Heart right ventricle (tissue), 16 donors: Measurements from ENCODE around the gene NIPBL. TPM values are rescaled to one million over a fixed set of nuclear protein-coding genes. Genes with fewer than 3 reads are reported as not detected.

ENCODE experiments used
- ATAC-seq, 8 donors: fragments of 200-7000 bp; cut with Tn5 transposase; one replicate each; pipeline ENCODE4 v1.9.1; 2020; ENCODE audit warnings: mild to moderate bottlenecking in 8 of 8, moderate library complexity in 8 of 8, moderate number of reproducible peaks in 1 of 8
- DNase-seq, 2 donors: peaks; one replicate each; pipeline ENCODE4 v3.0.0-alpha.2; 2020
- H3K27ac ChIP-seq, 10 donors: fragments of 200-600 bp; sonication (generic) in 2 of 10; one replicate each; pipeline versions ENCODE4 v1.5.0 to v1.8.0; 2020 to 2022; ENCODE audit warnings: mild to moderate bottlenecking in 3 of 10
- H3K27me3 ChIP-seq, 7 donors: fragments of 200-600 bp; one replicate each; pipeline ENCODE4 v1.8.0; 2021 to 2022; ENCODE audit warnings: mild to moderate bottlenecking in 2 of 7
- H3K36me3 ChIP-seq, 9 donors: fragments of 200-600 bp; sonication (generic) in 1 of 9; one replicate each; pipeline versions ENCODE4 v1.5.0 to v1.8.0; 2020 to 2022; ENCODE audit warnings: mild to moderate bottlenecking in 2 of 9
- H3K4me1 ChIP-seq, 9 donors: fragments of 200-600 bp; sonication (generic) in 1 of 9; one replicate each; pipeline versions ENCODE4 v1.5.0 to v1.8.0; 2020 to 2022; ENCODE audit warnings: mild to moderate bottlenecking in 4 of 9
- H3K4me3 ChIP-seq, 10 donors: fragments of 200-600 bp; sonication (generic) in 2 of 10; one replicate each; pipeline versions ENCODE4 v1.5.0 to v1.8.0; 2020 to 2022; ENCODE audit warnings: mild to moderate bottlenecking in 7 of 10, moderate library complexity in 2 of 10
- H3K9me3 ChIP-seq, 11 donors: fragments of 200-600 bp in 10 of 11; sonication (generic) in 2 of 11; one replicate each; pipeline versions ENCODE4 v1.5.0 to v1.8.0; 2013 to 2022; ENCODE audit warnings: mild to moderate bottlenecking in 2 of 11, control low read depth in 1 of 11, moderate library complexity in 1 of 11
- CTCF ChIP-seq, 9 donors: fragments of 200-600 bp; sonication (generic) in 2 of 9; IDR thresholded peaks; one replicate each; pipeline versions ENCODE4 v1.5.0 to v1.8.0; 2021 to 2022; ENCODE audit warnings: antibody characterized with exemption in 9 of 9, mild to moderate bottlenecking in 5 of 9, moderate library complexity in 1 of 9
- WGBS, 2 donors: extraction: QIAGEN DNeasy Blood & Tissue Kit; methylation state at CpG; one replicate each; pipeline ENCODE4 v1.1.7; 2013; ENCODE audit warnings: inconsistent platforms in 1 of 2; 5-methylcytosine and 5-hydroxymethylcytosine counted together
- intact Hi-C, 10 donors: fragments of 100-400 bp; cut with DNase I; formaldehyde crosslinking; loops; one replicate each; pipeline versions ENCODE4 v1.11.1 to v1.14.2; 2022
- polyA plus RNA-seq, 2 donors: library from polyadenylated mRNA; stranded (reverse); fragments of 200-250 nt; gene quantifications; one replicate each; pipeline ENCODE4 v1.2.3, GENCODE V29; 2013
- total RNA-seq, 10 donors: library from RNA; stranded (reverse); fragmentation: NEBNext Ultra II Directional in 3 of 10; extraction: Animal tissue kit (Norgen Biotek cat#: 25700) in 3 of 10; gene quantifications; one replicate each; pipeline versions ENCODE4 v1.2.1 to v1.2.4, GENCODE V29; 2021 to 2023
- donor health status: Arrhythmogenic right ventricular cardiomyopathy.
- donor health status: ischemic (EF 13 %, LVEDD 7.1; RV severe dilation, severe dysfunction).
- donor health status: healthy with polysubstance abuse.
- donor health status: DM: no; HTN: yes; CAD: no.
- donor health status: DM: no; HTN: no; CAD: no.
- donor health status: ischemic (EF 25% LVEDD 6.9; RV normal size, moderate dysfunction).
- donor health status: ischemic (EF 25% LVEDD 5.7; RV mildly dilated, moderate dysfunction).
- donor health status: healthy.
- donor health status: DM: yes; HTN: yes; CAD: no.
- donor health status: Ischemic cardiomyopathy.
- donor health status: ischemic (EF 35%, LVEDD 5.7; RV mildly dilated, moderate dysfunction).
- donor health status: nonischemic (EF 11% LVEDD 7.7; RV severe dilation, severe dysfunction).
- donor health status: DM: yes; HTN: yes; CAD: no.
- donor health status: PGD.
- donor health status: ischemic (EF 29% LVEDD 5.4; RV normal size, mild dysfunction).
- donor health status: nonischemic (EF 23%, LVEDD 6.1; RV moderate dilation, normal function).

NIPBL gene
- total and polyA plus RNA-seq, 12 donors, result 9.9 to 52.3 (median 43.3) TPM

GRCh38 chr5:36934740-36935356 is 58.3 kb downstream of the NIPBL start:
- Histone ChIP-seq H3K9me3 (peaks cover 0 to 7% (median 0%) of the 10 kb centered on the region in 11 donors), H3K27me3 (no peaks in the 10 kb centered on the region), H3K36me3 (no peaks in the 10 kb centered on the region), H3K4me3 (no peak overlapping the region), H3K4me1 (peaks cover 0 to 78% (median 55%) of the 10 kb centered on the region in 9 donors), H3K27ac (no peak overlapping the region)
- TF ChIP-seq CTCF (IDR thresholded peaks at IDR 0.05), result no peak
- intact Hi-C loops, result loop anchor here in 1 of 10 donors (5.0 kb wide), 1 partner anchor 38 kb away; no protein-coding TSS in a partner anchor
- DNase-seq (no peak), ATAC-seq (no peak)
- 91 to 96% methylated on average over 3 of the region's 3 CpGs for WGBS, 2 donors

GRCh38 chr5:36935805-36936204 is 59.2 kb downstream of the NIPBL start:
- intact Hi-C loops, result loop anchor here in 1 of 10 donors (2.0 kb wide), 1 partner anchor 53 kb away; no protein-coding TSS in a partner anchor
- no peak for DNase-seq
- H3K9me3 ChIP-seq, result peaks cover 0 to 7% (median 0%) of the 10 kb centered on the region in 11 donors
- H3K4me3 ChIP-seq, result no peak overlapping the region
- H3K27ac ChIP-seq, result no peak overlapping the region
- 95 to 96% methylated on average over 1 of the region's 1 CpG for WGBS, 2 donors
- TF ChIP-seq CTCF (IDR thresholded peaks at IDR 0.05), result no peak
- ATAC-seq, result no peak
- no peaks in the 10 kb centered on the region for H3K27me3 ChIP-seq
- H3K4me1 ChIP-seq, result peaks cover 0 to 79% (median 56%) of the 10 kb centered on the region in 9 donors
- H3K36me3 ChIP-seq, result no peaks in the 10 kb centered on the region

GRCh38 chr5:36936309-36936708 is 59.7 kb downstream of the NIPBL start:
- intact Hi-C loops, result loop anchor here in 1 of 10 donors (2.0 kb wide), 1 partner anchor 54 kb away; no protein-coding TSS in a partner anchor
- TF ChIP-seq CTCF (IDR thresholded peaks at IDR 0.05), result no peak
- ATAC-seq, result no peak
- DNase-seq, result no peak
- Histone ChIP-seq H3K9me3 (peaks cover 0 to 7% (median 0%) of the 10 kb centered on the region in 11 donors), H3K4me3 (no peak overlapping the region), H3K36me3 (no peaks in the 10 kb centered on the region), H3K4me1 (peaks cover 0 to 79% (median 56%) of the 10 kb centered on the region in 9 donors), H3K27ac (no peak overlapping the region), H3K27me3 (no peaks in the 10 kb centered on the region)
- 73 to 78% methylated on average over 3 of the region's 3 CpGs for WGBS, 2 donors

- intact Hi-C loops, result no loop called here
- peaks cover 0 to 73% (median 55%) of the 10 kb centered on the region in 9 donors for H3K4me1 ChIP-seq
- H3K9me3 ChIP-seq, result no peaks in the 10 kb centered on the region
- no peak overlapping the region for H3K27ac ChIP-seq
- H3K27me3 ChIP-seq, result no peaks in the 10 kb centered on the region
- DNase-seq (no peak), ATAC-seq (no peak)
- no peak for TF ChIP-seq CTCF (IDR thresholded peaks at IDR 0.05)
- no peaks in the 10 kb centered on the region for H3K36me3 ChIP-seq
- no peak overlapping the region for H3K4me3 ChIP-seq
- WGBS, 2 donors, result 90 to 96% methylated on average over 5 of the region's 5 CpGs
Measured at GRCh38 chr5:36938129-36938528, 61.6 kb downstream of the NIPBL start.
